ENCODE results near the gene ZNF207. TPM values are rescaled to one million over a fixed set of nuclear protein-coding genes. Genes with fewer than 3 reads are reported as not detected.

The ZNF207 gene
- total and polyA plus RNA-seq, 9 of the 15 experiments (the other 6 are each of a cell fraction or from before 2014, with no cell fraction given) = 123 to 370 (median 250) TPM

- WGBS (ENCODE audit: insufficient coverage, low coverage, missing lambda C conversion rate) = 79% methylated on average over 1 of the region's 1 CpG
- BruUV-seq (replicated peaks) = no TSS peak
- Histone ChIP-seq H3K9ac (ENCODE audit: insufficient read depth in 1 of 2, low read depth in 2 of 2, low read length in 2 of 2) (no peak overlapping the region), H3K4me2 (ENCODE audit: insufficient read depth, low read length) (no peak overlapping the region), H3K36me3 (ENCODE audit: control insufficient read depth, insufficient read depth, low read length) (peaks cover 33% of the 10 kb centered on the region), H3K79me2 (ENCODE audit: control insufficient read depth, insufficient read depth, low read length) (no peaks in the 10 kb centered on the region), H3K4me3 (no peak overlapping the region), H3K9me1 (ENCODE audit: control insufficient read depth, insufficient read depth, low read length) (no peaks in the 10 kb centered on the region), H3K9me3 (replicated peaks; ENCODE audit: control insufficient read depth, insufficient read depth, low read depth, low read length) (no peaks in the 10 kb centered on the region), H4K20me1 (replicated peaks; ENCODE audit: control insufficient read depth, insufficient read depth, low read length) (no peaks in the 10 kb centered on the region), H3K27ac (ENCODE audit: extremely low read depth, low read depth, low read length) (no peak overlapping the region), H3K4me1 (replicated peaks in 1 of 2; ENCODE audit: control insufficient read depth in 2 of 2, insufficient read depth in 2 of 2, low read length in 2 of 2) (no peaks in the 10 kb centered on the region), H2AFZ (ENCODE audit: low read depth, low read length) (no peak overlapping the region), H3K27me3 (ENCODE audit: control insufficient read depth in 2 of 2, insufficient read depth in 2 of 2, low read length in 2 of 2) (no peaks in the 10 kb centered on the region)
- ChIA-PET POLR2A (interaction anchor here (0.9 kb wide), 1 partner anchor 11 kb away, joined by 3 read pairs; no protein-coding TSS in a partner anchor), CTCF (ENCODE audit: low intra/inter-chr PET ratio) (no interaction called here)
- no peak for TF ChIP-seq ZBTB8A (IDR thresholded peaks at IDR 0.05; ENCODE audit: partially characterized antibody)
- TF ChIP-seq POLR2H (tag; IDR thresholded peaks at IDR 0.05; ENCODE audit: low read depth) = 0 out of 2 replicates have a peak, but pooled peaks have one; percentile 27
- no peak for TF ChIP-seq EHMT2 (IDR thresholded peaks at IDR 0.05)
- no peak for TF ChIP-seq SETDB1 (IDR thresholded peaks at IDR 0.05; ENCODE audit: low read length)
- no peak for TF ChIP-seq ZNF239 (CRISPR knock-in tag; IDR thresholded peaks at IDR 0.05)
- no peak for TF ChIP-seq ZBTB33 (CRISPR knock-in tag; IDR thresholded peaks at IDR 0.05)
- TF ChIP-seq POLR2A (conservative IDR thresholded peaks at IDR 0.05) = peak; percentile 47; the same call in 1 of the 2 replicates
- peak; percentile 35; the same call in 1 of the 2 replicates for TF ChIP-seq POLR2G (IDR thresholded peaks at IDR 0.05; ENCODE audit: low read depth, low read length)
- peak; percentile 75 for TF ChIP-seq PRDM10 (IDR thresholded peaks at IDR 0.05; ENCODE audit: partially characterized antibody)
- TF ChIP-seq POLR2B (IDR thresholded peaks at IDR 0.05; ENCODE audit: low read depth, partially characterized antibody) = peak; percentile 24
- TF ChIP-seq HDAC1 (IDR thresholded peaks at IDR 0.05) = no peak
- TF ChIP-seq CBX3 (IDR thresholded peaks at IDR 0.05; ENCODE audit: borderline replicate concordance in 1 of 2, low read length in 2 of 2) = no peak
- no peak for TF ChIP-seq MAFG (tag; conservative IDR thresholded peaks at IDR 0.05)
- no peak for TF ChIP-seq ZNF655 (CRISPR knock-in tag; IDR thresholded peaks at IDR 0.05)
- no peak for TF ChIP-seq RBM22 (IDR thresholded peaks at IDR 0.05; ENCODE audit: low read depth, low read length, poor library complexity, severe bottlenecking)
- intact Hi-C loops (cut with micrococcal nuclease) = no loop called here
- peak; percentile 22 for ATAC-seq
- DNase-seq (ENCODE audit: extremely low read depth in 1 of 4, low spot score in 3 of 4) = no peak
- no peak for FAIRE-seq
- in situ Hi-C loops (cut with MboI) = no loop called here
Measured at GRCh38 chr17:32383926-32384434, 34.0 kb downstream of the ZNF207 start.
